ENCODE data around the gene SYNGR3.

The SYNGR3 gene

DNA sequence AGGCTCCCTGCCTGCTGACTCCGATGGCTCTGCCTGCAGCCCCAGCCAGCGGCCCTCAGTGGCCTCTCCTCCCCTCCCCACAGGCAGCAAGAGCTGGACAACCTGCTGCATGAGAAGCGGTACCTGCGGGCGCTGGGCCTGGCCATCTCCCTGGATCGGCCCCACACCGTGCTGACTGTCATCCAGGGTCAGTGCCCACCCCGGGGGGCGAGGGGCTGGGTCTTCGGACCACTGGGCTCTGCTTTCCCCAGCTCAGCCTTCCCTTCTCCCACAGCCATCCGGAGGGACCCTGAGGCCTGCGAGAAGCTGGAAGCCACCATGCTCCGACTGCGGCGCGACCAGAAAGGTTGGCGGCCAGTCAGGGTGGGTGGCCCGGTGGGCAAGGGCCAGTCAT is 11.9 kb upstream of the SYNGR3 start:
- Histone ChIP-seq H4K20me1 (ENCODE audit: control insufficient read depth, insufficient read depth, low read depth, low read length) (no peaks in the 10 kb centered on the region), H3F3A (ENCODE audit: control insufficient read depth, insufficient read depth) (peaks cover 8% of the 10 kb centered on the region), H3K27me3 (ENCODE audit: control insufficient read depth, low read length) (peaks cover 29% of the 10 kb centered on the region), H3K4me3 (ENCODE audit: low read length) (no peak overlapping the region), H3K36me3 (ENCODE audit: control insufficient read depth, low read length) (peaks cover 54% of the 10 kb centered on the region), H3K4me2 (ENCODE audit: low read length) (no peak overlapping the region), H3K4me1 (ENCODE audit: control insufficient read depth, low read length) (peaks cover 16% of the 10 kb centered on the region), H3K9me3 (ENCODE audit: control insufficient read depth, insufficient read depth, low read length) (no peaks in the 10 kb centered on the region), H3K79me2 (ENCODE audit: control insufficient read depth, low read length) (peaks cover 18% of the 10 kb centered on the region), H3K9me2 (replicated peaks; ENCODE audit: control insufficient read depth, low read length) (no peaks in the 10 kb centered on the region), H3K27ac (ENCODE audit: low read depth, low read length) (no peak overlapping the region)
- TF ChIP-seq EZH2phosphoT487 (IDR thresholded peaks at IDR 0.05; ENCODE audit: borderline replicate concordance, low read length), result no peak
- TF ChIP-seq, protein P1, sequence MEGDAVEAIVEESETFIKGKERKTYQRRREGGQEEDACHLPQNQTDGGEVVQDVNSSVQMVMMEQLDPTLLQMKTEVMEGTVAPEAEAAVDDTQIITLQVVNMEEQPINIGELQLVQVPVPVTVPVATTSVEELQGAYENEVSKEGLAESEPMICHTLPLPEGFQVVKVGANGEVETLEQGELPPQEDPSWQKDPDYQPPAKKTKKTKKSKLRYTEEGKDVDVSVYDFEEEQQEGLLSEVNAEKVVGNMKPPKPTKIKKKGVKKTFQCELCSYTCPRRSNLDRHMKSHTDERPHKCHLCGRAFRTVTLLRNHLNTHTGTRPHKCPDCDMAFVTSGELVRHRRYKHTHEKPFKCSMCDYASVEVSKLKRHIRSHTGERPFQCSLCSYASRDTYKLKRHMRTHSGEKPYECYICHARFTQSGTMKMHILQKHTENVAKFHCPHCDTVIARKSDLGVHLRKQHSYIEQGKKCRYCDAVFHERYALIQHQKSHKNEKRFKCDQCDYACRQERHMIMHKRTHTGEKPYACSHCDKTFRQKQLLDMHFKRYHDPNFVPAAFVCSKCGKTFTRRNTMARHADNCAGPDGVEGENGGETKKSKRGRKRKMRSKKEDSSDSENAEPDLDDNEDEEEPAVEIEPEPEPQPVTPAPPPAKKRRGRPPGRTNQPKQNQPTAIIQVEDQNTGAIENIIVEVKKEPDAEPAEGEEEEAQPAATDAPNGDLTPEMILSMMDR (IDR thresholded peaks at IDR 0.05; ENCODE audit: low read depth, low read length, poor library complexity, severe bottlenecking), result no peak

DNA sequence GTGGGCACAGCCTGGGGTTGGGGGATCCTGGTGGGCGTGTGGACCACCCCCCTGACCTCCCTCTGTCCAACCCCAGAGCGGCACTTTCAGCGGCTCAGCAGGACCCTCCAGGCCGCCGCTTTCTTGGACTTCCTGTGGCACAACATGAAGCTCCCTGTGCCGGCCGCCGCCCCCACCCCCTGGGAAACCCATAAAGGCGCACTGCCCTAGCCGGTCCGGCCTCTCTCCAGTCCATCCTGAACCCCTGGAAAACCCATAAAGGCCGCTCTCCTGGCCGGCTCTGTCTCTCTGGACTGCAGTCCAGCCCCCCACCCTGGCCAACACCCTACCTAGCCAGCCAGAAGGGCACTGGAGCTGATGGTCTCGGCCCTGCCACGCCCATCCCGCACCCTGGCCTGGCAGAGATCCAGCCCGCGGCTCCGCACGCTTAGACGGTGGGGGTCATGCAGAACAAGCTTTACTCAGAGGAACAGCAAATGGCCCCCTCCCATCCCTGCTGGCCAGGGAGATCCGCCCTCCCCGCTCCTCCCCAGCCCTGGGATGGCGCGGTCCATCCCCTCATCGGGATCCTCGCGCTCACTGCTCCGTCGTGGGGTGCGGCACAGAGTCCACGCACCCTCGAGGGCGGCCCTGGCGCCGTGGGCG is 11.2 kb upstream of the SYNGR3 start:
- Histone ChIP-seq H4K20me1 (ENCODE audit: control insufficient read depth, insufficient read depth, low read depth, low read length) (no peaks in the 10 kb centered on the region), H3K9me3 (ENCODE audit: control insufficient read depth, insufficient read depth, low read length) (no peaks in the 10 kb centered on the region), H3K27ac (ENCODE audit: low read depth, low read length) (no peak overlapping the region), H3K4me3 (ENCODE audit: low read length) (no peak overlapping the region), H3K4me1 (ENCODE audit: control insufficient read depth, low read length) (peaks cover 13% of the 10 kb centered on the region), H3K79me2 (ENCODE audit: control insufficient read depth, low read length) (peaks cover 11% of the 10 kb centered on the region), H3K36me3 (ENCODE audit: control insufficient read depth, low read length) (peaks cover 54% of the 10 kb centered on the region), H3K4me2 (ENCODE audit: low read length) (no peak overlapping the region), H3K27me3 (ENCODE audit: control insufficient read depth, low read length) (peaks cover 36% of the 10 kb centered on the region), H3F3A (ENCODE audit: control insufficient read depth, insufficient read depth) (peaks cover 8% of the 10 kb centered on the region), H3K9me2 (replicated peaks; ENCODE audit: control insufficient read depth, low read length) (no peaks in the 10 kb centered on the region)
- no peak for TF ChIP-seq EZH2phosphoT487 (IDR thresholded peaks at IDR 0.05; ENCODE audit: borderline replicate concordance, low read length)
- TF ChIP-seq, protein P1 (IDR thresholded peaks at IDR 0.05; ENCODE audit: low read depth, low read length, poor library complexity, severe bottlenecking), result no peak

DNA sequence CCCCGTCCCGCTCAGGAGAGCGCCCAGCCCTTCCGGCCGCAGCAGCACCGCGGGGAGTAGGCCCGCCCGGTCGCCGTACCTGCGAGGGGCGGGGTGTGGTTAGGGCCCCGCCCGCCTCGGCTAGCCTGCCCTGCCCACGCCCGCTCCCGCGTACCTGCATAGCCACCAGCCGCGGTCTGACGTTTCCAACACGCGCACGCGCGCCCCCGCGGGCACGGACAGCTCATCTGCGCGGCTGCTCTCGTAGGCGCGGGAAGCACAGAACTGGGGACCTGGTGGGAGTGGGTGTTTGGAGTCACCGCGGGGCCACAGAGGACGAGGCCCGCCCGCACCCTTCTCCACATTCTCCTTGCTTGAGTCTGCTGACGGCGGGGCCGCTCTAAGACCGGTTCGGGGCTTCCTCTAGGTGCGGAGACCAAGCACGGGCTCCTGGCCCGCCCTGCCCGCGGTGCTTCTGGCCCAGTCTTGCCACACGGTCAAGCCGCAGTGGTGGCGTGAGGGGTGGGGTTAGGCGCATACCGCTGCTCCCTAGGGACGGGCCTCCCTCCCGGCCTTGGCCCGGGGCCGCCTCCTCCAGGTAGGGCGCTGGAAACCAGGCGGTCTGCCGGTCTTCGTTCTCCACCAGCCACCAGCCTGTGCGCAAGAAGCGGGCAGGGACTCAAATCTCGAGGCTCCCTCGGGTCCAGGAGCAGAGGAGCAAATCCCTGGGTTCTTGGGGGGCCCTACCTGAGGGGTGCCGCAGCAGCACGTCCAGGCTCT is 10.3 kb upstream of the SYNGR3 start:
- H3K79me2 ChIP-seq (ENCODE audit: control insufficient read depth, low read length), result peaks cover 5% of the 10 kb centered on the region
- peaks cover 49% of the 10 kb centered on the region for H3K36me3 ChIP-seq (ENCODE audit: control insufficient read depth, low read length)
- H3K4me3 ChIP-seq (ENCODE audit: low read length), result no peak overlapping the region
- TF ChIP-seq, protein P1 (IDR thresholded peaks at IDR 0.05; ENCODE audit: low read depth, low read length, poor library complexity, severe bottlenecking), result no peak
- TF ChIP-seq EZH2phosphoT487 (IDR thresholded peaks at IDR 0.05; ENCODE audit: borderline replicate concordance, low read length), result no peak
- no peaks in the 10 kb centered on the region for H3K9me3 ChIP-seq (ENCODE audit: control insufficient read depth, insufficient read depth, low read length)
- no peaks in the 10 kb centered on the region for H3K9me2 ChIP-seq (replicated peaks; ENCODE audit: control insufficient read depth, low read length)
- no peak overlapping the region for H3K4me2 ChIP-seq (ENCODE audit: low read length)
- peaks cover 8% of the 10 kb centered on the region for H3F3A ChIP-seq (ENCODE audit: control insufficient read depth, insufficient read depth)
- peaks cover 14% of the 10 kb centered on the region for H3K4me1 ChIP-seq (ENCODE audit: control insufficient read depth, low read length)
- H4K20me1 ChIP-seq (ENCODE audit: control insufficient read depth, insufficient read depth, low read depth, low read length), result no peaks in the 10 kb centered on the region
- H3K27ac ChIP-seq (ENCODE audit: low read depth, low read length), result no peak overlapping the region
- peaks cover 37% of the 10 kb centered on the region for H3K27me3 ChIP-seq (ENCODE audit: control insufficient read depth, low read length)
